BE2C (cell line): ENCODE data around the gene FBXL7.

Experiments
- DNase-seq: peaks from one replicate; pipeline ENCODE4 v3.0.0-alpha.2; 2020
- H3K27me3 ChIP-seq: fragments of 250-450 bp; sonication (Bioruptor Pico); 2 replicates; pipeline ENCODE4 v1.5.1; 2020; ENCODE audit warnings: mild to moderate bottlenecking
- H3K36me3 ChIP-seq: fragments of 250-450 bp; sonication (Bioruptor Pico); 2 replicates; pipeline ENCODE4 v1.5.1; 2020; ENCODE audit warnings: mild to moderate bottlenecking
- H3K4me1 ChIP-seq: fragments of 250-450 bp; sonication (Bioruptor Pico); 2 replicates; pipeline ENCODE4 v1.5.1; 2020
- H3K4me3 ChIP-seq: 2 replicates; pipeline ENCODE4 v1.5.1; 2011; ENCODE audit warnings: low read depth, low read length
- H3K9me3 ChIP-seq: fragments of 250-450 bp; sonication (Bioruptor Pico); 2 replicates; pipeline ENCODE4 v1.5.1; 2020
- CTCF ChIP-seq: IDR thresholded peaks from 2 replicates; pipeline ENCODE4 v1.5.1; 2012; ENCODE audit warnings: mild to moderate bottlenecking, low read depth, low read length

FBXL7 gene

GRCh38 chr5:15702102-15702501 is 202.1 kb downstream of the FBXL7 start:
- TF ChIP-seq CTCF = no peak
- no peak overlapping the region for H3K4me3 ChIP-seq
- no peaks in the 10 kb centered on the region for H3K36me3 ChIP-seq
- DNase-seq = no peak
- H3K9me3 ChIP-seq = no peaks in the 10 kb centered on the region
- no peaks in the 10 kb centered on the region; the same call in none of the 2 replicates for H3K4me1 ChIP-seq
- no peaks in the 10 kb centered on the region for H3K27me3 ChIP-seq

GRCh38 chr5:15703901-15704300 is 203.9 kb downstream of the FBXL7 start:
- TF ChIP-seq CTCF = no peak
- H3K9me3 ChIP-seq = no peaks in the 10 kb centered on the region
- H3K36me3 ChIP-seq = no peaks in the 10 kb centered on the region
- DNase-seq = no peak
- H3K4me3 ChIP-seq = no peak overlapping the region
- H3K4me1 ChIP-seq = no peaks in the 10 kb centered on the region; the same call in none of the 2 replicates
- no peaks in the 10 kb centered on the region for H3K27me3 ChIP-seq

- no peak for TF ChIP-seq CTCF
- Histone ChIP-seq H3K4me3 (no peak overlapping the region), H3K27me3 (no peaks in the 10 kb centered on the region), H3K36me3 (no peaks in the 10 kb centered on the region), H3K9me3 (no peaks in the 10 kb centered on the region), H3K4me1 (no peaks in the 10 kb centered on the region; the same call in none of the 2 replicates)
- no peak for DNase-seq
These were observed 204.5 kb downstream of the FBXL7 start for GRCh38 chr5:15704397-15704947.

- no peak for TF ChIP-seq CTCF
- Histone ChIP-seq H3K4me3 (no peak overlapping the region), H3K27me3 (no peaks in the 10 kb centered on the region), H3K36me3 (no peaks in the 10 kb centered on the region), H3K4me1 (no peaks in the 10 kb centered on the region), H3K9me3 (no peaks in the 10 kb centered on the region)
- no peak for DNase-seq
These were observed 207.7 kb downstream of the FBXL7 start for GRCh38 chr5:15707631-15708030.

GRCh38 chr5:15711892-15712291 is 211.9 kb downstream of the FBXL7 start:
- DNase-seq = no peak
- TF ChIP-seq CTCF = no peak
- Histone ChIP-seq H3K9me3 (no peaks in the 10 kb centered on the region), H3K4me3 (no peak overlapping the region), H3K36me3 (no peaks in the 10 kb centered on the region), H3K4me1 (peaks cover 7% of the 10 kb centered on the region), H3K27me3 (no peaks in the 10 kb centered on the region)

- H3K9me3 ChIP-seq = no peaks in the 10 kb centered on the region
- peaks cover 21% of the 10 kb centered on the region for H3K4me1 ChIP-seq
- H3K4me3 ChIP-seq = no peak overlapping the region
- TF ChIP-seq CTCF = no peak
- no peak for DNase-seq
- H3K36me3 ChIP-seq = no peaks in the 10 kb centered on the region
- no peaks in the 10 kb centered on the region for H3K27me3 ChIP-seq
These were observed 215.6 kb downstream of the FBXL7 start for GRCh38 chr5:15715535-15715934.
